Uterus (tissue), 2 donors: ENCODE results near the gene CORO7.

Experiments used
- CTCF ChIP-seq, 4 experiments: fragments of 200-600 bp in 2 of 4; fragments of 450-650 bp in 2 of 4; sonication (generic) in 2 of 4; IDR thresholded peaks; one replicate each; pipeline ENCODE4 v1.5.1; 2016 to 2019; ENCODE audit warnings: antibody characterized with exemption in 4 of 4, mild to moderate bottlenecking in 2 of 4, moderate library complexity in 1 of 4
- POLR2A ChIP-seq, 2 donors: fragments of 450-650 bp; IDR thresholded peaks; one replicate each; pipeline ENCODE4 v1.6.1; 2016; ENCODE audit warnings: antibody characterized with exemption in 2 of 2, mild to moderate bottlenecking in 1 of 2, moderate library complexity in 1 of 2

GRCh38 chr16:4314532-4315185 lies 101.7 kb downstream of the CORO7 start:
- TF ChIP-seq CTCF (IDR thresholded peaks at IDR 0.05) (no peak), POLR2A (IDR thresholded peaks at IDR 0.05) (no peak)
